MV-4-11 (cell line): ENCODE data around the gene POLE4.

Experiments
- DNase-seq: peaks from one replicate; lab custom pipeline; 2025; lab: John Stamatoyannopoulos, UW

POLE4 gene

GRCh38 chr2:74939919-74940812 is 18.3 kb upstream of the POLE4 start:
- no peak for DNase-seq

GRCh38 chr2:74941284-74941683 is 17.2 kb upstream of the POLE4 start:
- DNase-seq = no peak

GRCh38 chr2:74942263-74942662 is 16.2 kb upstream of the POLE4 start:
- DNase-seq = no peak

- peak; percentile 91 for DNase-seq
Measured at GRCh38 chr2:74944987-74945787, 13.3 kb upstream of the POLE4 start.

GRCh38 chr2:74945788-74946331 is 12.6 kb upstream of the POLE4 start:
- no peak for DNase-seq

- no peak for DNase-seq
Measured at GRCh38 chr2:74947703-74948102, 10.7 kb upstream of the POLE4 start.

- DNase-seq = no peak
Measured at GRCh38 chr2:74948779-74949178, 9.7 kb upstream of the POLE4 start.

- no peak for DNase-seq
Measured at GRCh38 chr2:74951211-74951754, 7.2 kb upstream of the POLE4 start.

- DNase-seq = no peak
Measured at GRCh38 chr2:74952575-74952974, 5.9 kb upstream of the POLE4 start.

- no peak for DNase-seq
Measured at GRCh38 chr2:74953796-74954499, 4.5 kb upstream of the POLE4 start.

- no peak for DNase-seq
Measured at GRCh38 chr2:74954500-74954874, 4.0 kb upstream of the POLE4 start.

GRCh38 chr2:74957886-74958273 is 563 bp upstream of the POLE4 start:
- DNase-seq = peak; percentile 81

GRCh38 chr2:74959106-74959751 is 786 bp downstream of the POLE4 start:
- DNase-seq = no peak

GRCh38 chr2:74966887-74967286 is 8.4 kb downstream of the POLE4 start:
- DNase-seq = no peak

- no peak for DNase-seq
Measured at GRCh38 chr2:74975016-74975415, 16.6 kb downstream of the POLE4 start.

- DNase-seq = peak; percentile 68
Measured at GRCh38 chr2:74979844-74980243, 21.4 kb downstream of the POLE4 start.

GRCh38 chr2:74982577-74982976 is 24.1 kb downstream of the POLE4 start:
- no peak for DNase-seq

- no peak for DNase-seq
Measured at GRCh38 chr2:74983631-74984392, 25.4 kb downstream of the POLE4 start.

GRCh38 chr2:74984947-74985637 is 26.6 kb downstream of the POLE4 start:
- DNase-seq = no peak

GRCh38 chr2:74985978-74986609 is 27.7 kb downstream of the POLE4 start:
- no peak for DNase-seq
